Mucosa of descending colon (tissue), 3 donors: ENCODE measurements around the gene RBBP5. TPM values are rescaled to one million over a fixed set of nuclear protein-coding genes. Genes with fewer than 3 reads are reported as not detected.

Experiments
- ATAC-seq: fragments of 200-7000 bp; cut with Tn5 transposase; one replicate; pipeline ENCODE4 v1.9.1; 2020; ENCODE audit warnings: mild to moderate bottlenecking, moderate library complexity
- DNase-seq, 3 donors: peaks; one replicate each; pipeline ENCODE4 v3.0.0-alpha.2; 2020
- H3K36me3 ChIP-seq: fragments of 200-600 bp; one replicate; pipeline ENCODE4 v1.8.0; 2021; ENCODE audit warnings: low read depth, mild to moderate bottlenecking
- H3K4me1 ChIP-seq: fragments of 200-600 bp; one replicate; pipeline ENCODE4 v1.8.0; 2021; ENCODE audit warnings: low read depth, mild to moderate bottlenecking
- H3K4me3 ChIP-seq: fragments of 200-600 bp; one replicate; pipeline ENCODE4 v1.8.0; 2021; ENCODE audit warnings: mild to moderate bottlenecking
- H3K9me3 ChIP-seq: fragments of 200-600 bp; one replicate; pipeline ENCODE4 v1.8.0; 2021; ENCODE audit warnings: mild to moderate bottlenecking
- CTCF ChIP-seq: fragments of 200-600 bp; IDR thresholded peaks from one replicate; pipeline ENCODE4 v1.8.0; 2022; ENCODE audit warnings: antibody characterized with exemption, mild to moderate bottlenecking
- intact Hi-C, 2 donors: fragments of 100-400 bp; cut with DNase I in 1 of 2; cut with micrococcal nuclease in 1 of 2; formaldehyde crosslinking; loops; one replicate each; pipeline versions ENCODE4 v1.11.0 to v1.11.1; 2022; cut with DNase I, micrococcal nuclease
- total RNA-seq, 3 donors: library from RNA; stranded (reverse); fragmentation: NEBNext Ultra II Directional in 2 of 3; extraction: Animal tissue kit (Norgen Biotek cat#: 25700) in 2 of 3; gene quantifications; one replicate each; pipeline versions ENCODE4 v1.2.1 to v1.2.4, GENCODE V29; 2021 to 2023
- donor health status: DM: no; HTN: no; CAD: no; lungs with moderate emphysema.
- donor health status: DM: no; HTN: no; CAD: no.
- donor health status: DM: no; HTN: yes; CAD: no.

RBBP5 gene
- total RNA-seq, 3 donors from 2014 or later, result 14.7 to 20.5 (median 14.7) TPM

GRCh38 chr1:205088341-205088740 is 33.4 kb downstream of the RBBP5 start:
- no peak for TF ChIP-seq CTCF
- ATAC-seq (no peak), DNase-seq (no peak)
- Histone ChIP-seq H3K9me3 (no peaks in the 10 kb centered on the region), H3K36me3 (no peaks in the 10 kb centered on the region), H3K4me1 (no peaks in the 10 kb centered on the region), H3K4me3 (no peak overlapping the region)
- intact Hi-C loops, result no loop called here

GRCh38 chr1:205084360-205084759 is 37.4 kb downstream of the RBBP5 start, which contains the start of gene TMEM81:
TMEM81 (minus strand) TSS chr1:205084460; CDS start chr1:205084320, 140 bp downstream.
- Histone ChIP-seq H3K9me3 (no peaks in the 10 kb centered on the region), H3K36me3 (no peaks in the 10 kb centered on the region), H3K4me3 (no peak within 1 kb of the TSS), H3K4me1 (no peaks in the 10 kb centered on the region)
- intact Hi-C loops, result no loop called here
- TF ChIP-seq CTCF, result no peak
- no peak for DNase-seq
- ATAC-seq, result no peak

GRCh38 chr1:205082431-205082830 is 39.3 kb downstream of the RBBP5 start:
- DNase-seq, result no peak
- intact Hi-C loops, result no loop called here
- TF ChIP-seq CTCF, result no peak
- Histone ChIP-seq H3K4me3 (no peak overlapping the region), H3K36me3 (no peaks in the 10 kb centered on the region), H3K4me1 (no peaks in the 10 kb centered on the region), H3K9me3 (no peaks in the 10 kb centered on the region)
- ATAC-seq, result no peak

GRCh38 chr1:205077934-205078311 is 43.9 kb downstream of the RBBP5 start:
- no peaks in the 10 kb centered on the region for H3K9me3 ChIP-seq
- DNase-seq, result no peak
- no peaks in the 10 kb centered on the region for H3K4me1 ChIP-seq
- TF ChIP-seq CTCF, result no peak
- H3K36me3 ChIP-seq, result no peaks in the 10 kb centered on the region
- H3K4me3 ChIP-seq, result no peak overlapping the region
- no peak for ATAC-seq
- intact Hi-C loops, result no loop called here

GRCh38 chr1:205077158-205077933 is 44.4 kb downstream of the RBBP5 start:
- Histone ChIP-seq H3K9me3 (no peaks in the 10 kb centered on the region), H3K36me3 (no peaks in the 10 kb centered on the region), H3K4me3 (no peak overlapping the region), H3K4me1 (no peaks in the 10 kb centered on the region)
- intact Hi-C loops, result no loop called here
- DNase-seq (no peak), ATAC-seq (no peak)
- TF ChIP-seq CTCF, result no peak
